Calu3 (cell line): ENCODE measurements around the gene PHEX. TPM values are rescaled to one million over a fixed set of nuclear protein-coding genes. Genes with fewer than 3 reads are reported as not detected.

Source experiments
- BruUV-seq: library from RNA; stranded (reverse); fragments of 400-500 nt; replicated peaks from 2 replicates; lab custom pipeline; 2021; lab: Mats Ljungman, UMichigan
- CTCF ChIA-PET: fragments of 300-600 bp; sonication (Branson Sonifier 250); formaldehyde crosslinking; loops from one replicate; lab custom pipeline; 2022; ENCODE audit warnings: antibody characterized with exemption; lab: Charles Lee
- DNase-seq: peaks from one replicate; pipeline ENCODE4 v3.0.0; 2022
- H3K27ac Mint-ChIP-seq: one replicate; pipeline ENCODE4 v1.8.0; 2022; ENCODE audit warnings: mixed read lengths; ENCODE audit not compliant: unreplicated experiment
- H3K27me3 Mint-ChIP-seq: one replicate; pipeline ENCODE4 v1.8.0; 2022; ENCODE audit warnings: mixed read lengths; ENCODE audit not compliant: unreplicated experiment
- H3K36me3 Mint-ChIP-seq: one replicate; pipeline ENCODE4 v1.8.0; 2022; ENCODE audit warnings: mild to moderate bottlenecking, moderate library complexity, mixed read lengths; ENCODE audit not compliant: insufficient read depth, unreplicated experiment
- H3K4me1 Mint-ChIP-seq: one replicate; pipeline ENCODE4 v1.8.0; 2022; ENCODE audit warnings: mild to moderate bottlenecking, low read depth, mixed read lengths; ENCODE audit not compliant: unreplicated experiment
- H3K4me3 Mint-ChIP-seq: one replicate; pipeline ENCODE4 v1.8.0; 2022; ENCODE audit warnings: mild to moderate bottlenecking, low read depth, moderate library complexity, mixed read lengths; ENCODE audit not compliant: unreplicated experiment
- H3K9me3 Mint-ChIP-seq: one replicate; pipeline ENCODE4 v1.8.0; 2022; ENCODE audit warnings: low read depth, mixed read lengths; ENCODE audit not compliant: unreplicated experiment
- intact Hi-C: fragments of 100-400 bp; cut with micrococcal nuclease; formaldehyde crosslinking; loops from one replicate; pipeline ENCODE4 v1.10.0; 2022; ENCODE audit not compliant: unreplicated experiment
- total RNA-seq: library from RNA; stranded (reverse); gene quantifications from 2 replicates; pipeline ENCODE4 v1.2.3, GENCODE V29; 2022
- TF ChIP-seq, protein P1 (sequence below): fragments of 200-600 bp; IDR thresholded peaks from one replicate; pipeline ENCODE4 v1.8.0; 2022; ENCODE audit warnings: antibody characterized with exemption; ENCODE audit not compliant: unreplicated experiment

Gene PHEX
- total RNA-seq, 1 experiment from 2014 or later, result 0.57 TPM

GRCh38 chrX:22194660-22194945 lies 162.5 kb downstream of the PHEX start:
- Mint-ChIP-seq H3K9me3 (no peaks in the 10 kb centered on the region), H3K36me3 (no peaks in the 10 kb centered on the region), H3K4me3 (no peak overlapping the region), H3K4me1 (peaks cover 9% of the 10 kb centered on the region), H3K27ac (no peak overlapping the region), H3K27me3 (no peaks in the 10 kb centered on the region)
- TF ChIP-seq, protein P1, sequence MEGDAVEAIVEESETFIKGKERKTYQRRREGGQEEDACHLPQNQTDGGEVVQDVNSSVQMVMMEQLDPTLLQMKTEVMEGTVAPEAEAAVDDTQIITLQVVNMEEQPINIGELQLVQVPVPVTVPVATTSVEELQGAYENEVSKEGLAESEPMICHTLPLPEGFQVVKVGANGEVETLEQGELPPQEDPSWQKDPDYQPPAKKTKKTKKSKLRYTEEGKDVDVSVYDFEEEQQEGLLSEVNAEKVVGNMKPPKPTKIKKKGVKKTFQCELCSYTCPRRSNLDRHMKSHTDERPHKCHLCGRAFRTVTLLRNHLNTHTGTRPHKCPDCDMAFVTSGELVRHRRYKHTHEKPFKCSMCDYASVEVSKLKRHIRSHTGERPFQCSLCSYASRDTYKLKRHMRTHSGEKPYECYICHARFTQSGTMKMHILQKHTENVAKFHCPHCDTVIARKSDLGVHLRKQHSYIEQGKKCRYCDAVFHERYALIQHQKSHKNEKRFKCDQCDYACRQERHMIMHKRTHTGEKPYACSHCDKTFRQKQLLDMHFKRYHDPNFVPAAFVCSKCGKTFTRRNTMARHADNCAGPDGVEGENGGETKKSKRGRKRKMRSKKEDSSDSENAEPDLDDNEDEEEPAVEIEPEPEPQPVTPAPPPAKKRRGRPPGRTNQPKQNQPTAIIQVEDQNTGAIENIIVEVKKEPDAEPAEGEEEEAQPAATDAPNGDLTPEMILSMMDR, result no peak
- intact Hi-C loops, result no loop called here
- BruUV-seq, result no TSS peak
- CTCF ChIA-PET, result interaction anchor here (0.9 kb wide), 1 partner anchor 12 kb away, joined by 3 read pairs; no protein-coding TSS in a partner anchor
- DNase-seq, result no peak

DNA sequence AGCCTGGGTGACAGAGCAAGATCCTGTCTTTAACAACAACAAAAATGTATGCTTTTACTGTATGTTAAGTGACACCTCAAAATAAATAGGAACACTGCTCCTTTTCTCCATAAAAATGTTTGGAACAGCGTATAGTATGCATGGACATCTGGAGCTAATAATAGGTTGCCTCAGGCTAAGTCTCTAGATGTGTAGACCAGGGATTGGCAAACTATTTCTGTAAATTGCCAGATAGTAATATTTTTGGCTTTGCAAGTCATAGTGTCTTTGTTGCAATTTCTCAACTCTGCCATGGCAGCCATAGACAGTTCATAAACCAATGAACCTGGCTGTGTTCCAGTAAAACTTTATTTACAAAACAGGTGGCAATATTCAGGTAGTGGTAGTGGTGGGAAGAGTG lies 164.0 kb downstream of the PHEX start:
- H3K27ac Mint-ChIP-seq, result no peak overlapping the region
- no peaks in the 10 kb centered on the region for H3K27me3 Mint-ChIP-seq
- no peaks in the 10 kb centered on the region for H3K36me3 Mint-ChIP-seq
- CTCF ChIA-PET, result no interaction called here
- H3K4me1 Mint-ChIP-seq, result peaks cover 9% of the 10 kb centered on the region
- H3K9me3 Mint-ChIP-seq, result no peaks in the 10 kb centered on the region
- no peak overlapping the region for H3K4me3 Mint-ChIP-seq
- BruUV-seq, result no TSS peak
- TF ChIP-seq, protein P1, result no peak
- intact Hi-C loops, result no loop called here
- no peak for DNase-seq

GRCh38 chrX:22202251-22202650 lies 170.1 kb downstream of the PHEX start:
- CTCF ChIA-PET, result no interaction called here
- intact Hi-C loops, result no loop called here
- Mint-ChIP-seq H3K27me3 (no peaks in the 10 kb centered on the region), H3K4me1 (no peaks in the 10 kb centered on the region), H3K27ac (no peak overlapping the region), H3K36me3 (no peaks in the 10 kb centered on the region), H3K9me3 (no peaks in the 10 kb centered on the region), H3K4me3 (no peak overlapping the region)
- TF ChIP-seq, protein P1, result no peak
- no peak for DNase-seq
- BruUV-seq, result no TSS peak

DNA sequence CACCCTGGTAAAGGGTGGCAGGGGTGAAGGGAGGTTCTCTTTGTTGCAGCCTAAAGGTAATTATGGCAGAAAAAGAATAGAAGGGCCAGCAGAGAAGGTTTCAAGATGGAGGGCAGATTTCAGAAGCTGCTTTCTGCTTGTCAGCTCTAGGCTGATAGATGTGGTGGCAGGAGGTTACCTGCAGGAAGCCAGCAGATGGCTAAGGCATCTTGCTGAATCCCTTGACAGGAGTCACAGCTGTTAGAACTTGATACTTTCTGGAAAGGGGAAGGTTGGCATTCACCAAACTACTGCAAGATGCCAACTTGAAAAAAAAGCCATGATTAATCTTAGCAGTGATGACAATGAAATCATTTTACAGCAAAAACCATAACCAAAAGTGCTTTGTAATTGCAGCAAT lies 171.1 kb downstream of the PHEX start:
- BruUV-seq, result no TSS peak
- CTCF ChIA-PET, result no interaction called here
- intact Hi-C loops, result no loop called here
- Mint-ChIP-seq H3K27ac (no peak overlapping the region), H3K9me3 (no peaks in the 10 kb centered on the region), H3K36me3 (no peaks in the 10 kb centered on the region), H3K4me3 (no peak overlapping the region), H3K4me1 (no peaks in the 10 kb centered on the region), H3K27me3 (no peaks in the 10 kb centered on the region)
- TF ChIP-seq, protein P1, result no peak
- no peak for DNase-seq
